Measurements from ENCODE around the gene MRM2. TPM values are rescaled to one million over a fixed set of nuclear protein-coding genes. Genes with fewer than 3 reads are reported as not detected.

Gene MRM2
- total and polyA plus RNA-seq, 2 donors (not counting 1 experiment from before 2014, with no cell fraction given): 14.9 to 19.3 TPM

GRCh38 chr7:2223321-2223720 is 18.7 kb downstream of the MRM2 start:
- no peak for DNase-seq (ENCODE audit: low read depth in 2 of 2)
- no peak for TF ChIP-seq EZH2 (IDR thresholded peaks at IDR 0.05; ENCODE audit: low read length, missing control alignments)
- TF ChIP-seq, protein P1, sequence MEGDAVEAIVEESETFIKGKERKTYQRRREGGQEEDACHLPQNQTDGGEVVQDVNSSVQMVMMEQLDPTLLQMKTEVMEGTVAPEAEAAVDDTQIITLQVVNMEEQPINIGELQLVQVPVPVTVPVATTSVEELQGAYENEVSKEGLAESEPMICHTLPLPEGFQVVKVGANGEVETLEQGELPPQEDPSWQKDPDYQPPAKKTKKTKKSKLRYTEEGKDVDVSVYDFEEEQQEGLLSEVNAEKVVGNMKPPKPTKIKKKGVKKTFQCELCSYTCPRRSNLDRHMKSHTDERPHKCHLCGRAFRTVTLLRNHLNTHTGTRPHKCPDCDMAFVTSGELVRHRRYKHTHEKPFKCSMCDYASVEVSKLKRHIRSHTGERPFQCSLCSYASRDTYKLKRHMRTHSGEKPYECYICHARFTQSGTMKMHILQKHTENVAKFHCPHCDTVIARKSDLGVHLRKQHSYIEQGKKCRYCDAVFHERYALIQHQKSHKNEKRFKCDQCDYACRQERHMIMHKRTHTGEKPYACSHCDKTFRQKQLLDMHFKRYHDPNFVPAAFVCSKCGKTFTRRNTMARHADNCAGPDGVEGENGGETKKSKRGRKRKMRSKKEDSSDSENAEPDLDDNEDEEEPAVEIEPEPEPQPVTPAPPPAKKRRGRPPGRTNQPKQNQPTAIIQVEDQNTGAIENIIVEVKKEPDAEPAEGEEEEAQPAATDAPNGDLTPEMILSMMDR (conservative IDR thresholded peaks at IDR 0.05 in 1 of 2, IDR thresholded peaks at IDR 0.05 in 1 of 2; ENCODE audit: low read depth in 1 of 2, low read length in 2 of 2): no peak
- H3K27ac ChIP-seq (ENCODE audit: insufficient read depth, low read length): no peak overlapping the region
- no peak overlapping the region for H2AFZ ChIP-seq (ENCODE audit: low read length)
- H3K79me2 ChIP-seq (ENCODE audit: control insufficient read depth, insufficient read depth, low read length): peaks cover 3% of the 10 kb centered on the region
- no peak overlapping the region for H3K4me3 ChIP-seq (replicated peaks in 1 of 4; ENCODE audit: control extremely low read depth in 1 of 4, insufficient read depth in 1 of 4, low read depth in 3 of 4, low read length in 4 of 4)
- H3K9ac ChIP-seq (ENCODE audit: insufficient read depth, low read length): no peak overlapping the region
- no peaks in the 10 kb centered on the region for H4K20me1 ChIP-seq (ENCODE audit: control insufficient read depth, extremely low read depth, insufficient read depth, low read length)
- no peak overlapping the region for H3K4me2 ChIP-seq (ENCODE audit: extremely low read depth, insufficient read depth, low read length)
- no peaks in the 10 kb centered on the region for H3K9me3 ChIP-seq (ENCODE audit: control insufficient read depth, insufficient read depth, low read depth, low read length)
- H3K4me1 ChIP-seq (ENCODE audit: control insufficient read depth, extremely low read depth, insufficient read depth, low read length): no peaks in the 10 kb centered on the region
- peaks cover 11% of the 10 kb centered on the region for H3K36me3 ChIP-seq (ENCODE audit: control insufficient read depth, insufficient read depth, low read length)
- no peaks in the 10 kb centered on the region for H3K27me3 ChIP-seq (ENCODE audit: control insufficient read depth, insufficient read depth, low read length)

GRCh38 chr7:2222516-2222915 is 19.5 kb downstream of the MRM2 start:
- Histone ChIP-seq H3K36me3 (ENCODE audit: control insufficient read depth, insufficient read depth, low read length) (peaks cover 11% of the 10 kb centered on the region), H3K4me2 (ENCODE audit: extremely low read depth, insufficient read depth, low read length) (no peak overlapping the region), H2AFZ (ENCODE audit: low read length) (no peak overlapping the region), H3K9ac (ENCODE audit: insufficient read depth, low read length) (no peak overlapping the region), H3K79me2 (ENCODE audit: control insufficient read depth, insufficient read depth, low read length) (no peaks in the 10 kb centered on the region), H3K4me1 (ENCODE audit: control insufficient read depth, extremely low read depth, insufficient read depth, low read length) (no peaks in the 10 kb centered on the region), H3K4me3 (replicated peaks in 1 of 4; ENCODE audit: control extremely low read depth in 1 of 4, insufficient read depth in 1 of 4, low read depth in 3 of 4, low read length in 4 of 4) (no peak overlapping the region), H3K27me3 (ENCODE audit: control insufficient read depth, insufficient read depth, low read length) (no peaks in the 10 kb centered on the region), H4K20me1 (ENCODE audit: control insufficient read depth, extremely low read depth, insufficient read depth, low read length) (no peaks in the 10 kb centered on the region), H3K9me3 (ENCODE audit: control insufficient read depth, insufficient read depth, low read depth, low read length) (no peaks in the 10 kb centered on the region), H3K27ac (ENCODE audit: insufficient read depth, low read length) (no peak overlapping the region)
- no peak for DNase-seq (ENCODE audit: low read depth in 2 of 2)
- TF ChIP-seq, protein P1 (conservative IDR thresholded peaks at IDR 0.05 in 1 of 2, IDR thresholded peaks at IDR 0.05 in 1 of 2; ENCODE audit: low read depth in 1 of 2, low read length in 2 of 2): no peak
- no peak for TF ChIP-seq EZH2 (IDR thresholded peaks at IDR 0.05; ENCODE audit: low read length, missing control alignments)

DNA sequence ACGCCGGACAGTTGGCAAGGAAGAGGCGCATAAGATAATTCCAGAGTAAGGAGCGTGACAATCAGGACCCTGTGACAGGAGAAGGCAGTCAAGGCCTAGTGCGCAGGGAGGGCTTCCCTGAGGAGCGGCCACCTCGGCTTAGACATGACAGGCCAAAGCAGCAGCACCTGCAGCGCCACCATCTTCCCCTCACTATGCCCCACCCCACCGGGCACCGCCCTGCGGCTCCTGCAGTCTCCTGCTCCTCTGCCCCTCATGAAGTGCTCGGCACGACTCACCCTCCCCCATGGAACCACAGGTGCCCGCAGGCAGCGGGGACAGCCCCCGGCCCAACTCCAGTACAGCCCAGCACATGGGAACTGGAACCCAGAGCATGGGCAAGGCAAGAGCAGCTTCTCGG is 21.1 kb downstream of the MRM2 start:
- no peak for DNase-seq (ENCODE audit: low read depth in 2 of 2)
- Histone ChIP-seq H3K27ac (ENCODE audit: insufficient read depth, low read length) (no peak overlapping the region), H3K36me3 (ENCODE audit: control insufficient read depth, insufficient read depth, low read length) (peaks cover 8% of the 10 kb centered on the region), H3K79me2 (ENCODE audit: control insufficient read depth, insufficient read depth, low read length) (no peaks in the 10 kb centered on the region), H3K9ac (ENCODE audit: insufficient read depth, low read length) (no peak overlapping the region), H3K9me3 (ENCODE audit: control insufficient read depth, insufficient read depth, low read depth, low read length) (no peaks in the 10 kb centered on the region), H3K4me1 (ENCODE audit: control insufficient read depth, extremely low read depth, insufficient read depth, low read length) (no peaks in the 10 kb centered on the region), H3K4me3 (replicated peaks in 1 of 4; ENCODE audit: control extremely low read depth in 1 of 4, insufficient read depth in 1 of 4, low read depth in 3 of 4, low read length in 4 of 4) (no peak overlapping the region), H2AFZ (ENCODE audit: low read length) (no peak overlapping the region), H4K20me1 (ENCODE audit: control insufficient read depth, extremely low read depth, insufficient read depth, low read length) (no peaks in the 10 kb centered on the region), H3K27me3 (ENCODE audit: control insufficient read depth, insufficient read depth, low read length) (no peaks in the 10 kb centered on the region), H3K4me2 (ENCODE audit: extremely low read depth, insufficient read depth, low read length) (no peak overlapping the region)
- TF ChIP-seq, protein P1 (conservative IDR thresholded peaks at IDR 0.05 in 1 of 2, IDR thresholded peaks at IDR 0.05 in 1 of 2; ENCODE audit: low read depth in 1 of 2, low read length in 2 of 2): no peak
- TF ChIP-seq EZH2 (IDR thresholded peaks at IDR 0.05; ENCODE audit: low read length, missing control alignments): no peak
